ENCODE results near the gene GCSAM. TPM values are rescaled to one million over a fixed set of nuclear protein-coding genes. Genes with fewer than 3 reads are reported as not detected.

GCSAM gene
- total and polyA plus RNA-seq, 2 experiments from 2014 or later: 0.86 TPM; not detected in 1

- Mint-ChIP-seq H3K27me3 (ENCODE audit: insufficient read depth, low read depth, poor library complexity) (peaks cover 1% of the 10 kb centered on the region), H3K4me1 (peaks cover 30% of the 10 kb centered on the region), H3K4me3 (no peak overlapping the region), H3K27ac (peak overlapping the region; percentile 54), H3K36me3 (ENCODE audit: low read depth) (no peaks in the 10 kb centered on the region; the same call in 2 of the 3 replicates), H3K9me3 (no peaks in the 10 kb centered on the region)
- DNase-seq (ENCODE audit: low spot score) (peak; percentile 50), ATAC-seq (peak; percentile 59)
- TF ChIP-seq CTCF (conservative IDR thresholded peaks at IDR 0.05; ENCODE audit: low read depth in 2 of 2) (no peak), ZNF114 (CRISPR knock-in tag; IDR thresholded peaks at IDR 0.05) (no peak), EZH2phosphoT487 (IDR thresholded peaks at IDR 0.05; ENCODE audit: unreplicated experiment) (no peak), STAT1 (IDR thresholded peaks at IDR 0.05; ENCODE audit: unreplicated experiment) (no peak), ZNF462 (CRISPR knock-in tag; IDR thresholded peaks at IDR 0.05) (no peak), REST (IDR thresholded peaks at IDR 0.05; ENCODE audit: unreplicated experiment) (no peak), CREB1 (CRISPR knock-in tag; IDR thresholded peaks at IDR 0.05; ENCODE audit: low read depth) (no peak), ZNF331 (CRISPR knock-in tag; IDR thresholded peaks at IDR 0.05; ENCODE audit: low read depth) (no peak), POLR2AphosphoS5 (IDR thresholded peaks at IDR 0.05; ENCODE audit: low read depth) (no peak), NANOG (IDR thresholded peaks at IDR 0.05; ENCODE audit: borderline replicate concordance) (no peak), ETS1 (IDR thresholded peaks at IDR 0.05) (no peak), EZH2 (IDR thresholded peaks at IDR 0.05; ENCODE audit: low read depth, unreplicated experiment) (no peak), JUNB (IDR thresholded peaks at IDR 0.05; ENCODE audit: unreplicated experiment) (no peak)
- Histone ChIP-seq H2AFZ (no peak overlapping the region), H3K4me3 (no peak overlapping the region), H3K4me2 (peak overlapping the region; percentile 40; the same call in 1 of the 2 replicates), H3K36me3 (ENCODE audit: insufficient read depth) (no peaks in the 10 kb centered on the region), H3F3A (replicated peaks; ENCODE audit: low read depth) (no peaks in the 10 kb centered on the region), H4K20me1 (replicated peaks; ENCODE audit: insufficient read depth) (peaks cover 3% of the 10 kb centered on the region; the same call in 1 of the 2 replicates), H3K27me3 (ENCODE audit: insufficient read depth) (no peaks in the 10 kb centered on the region), H3K79me2 (replicated peaks; ENCODE audit: insufficient read depth) (peaks cover 53% of the 10 kb centered on the region), H3K9me2 (ENCODE audit: insufficient read depth) (peaks cover 4% of the 10 kb centered on the region; the same call in 1 of the 2 replicates), H3K27ac (ENCODE audit: low read depth) (peak overlapping the region; percentile 63), H3K4me1 (ENCODE audit: insufficient read depth) (peaks cover 24% of the 10 kb centered on the region)
Observed at GRCh38 chr3:112092496-112093179, 40.4 kb downstream of the GCSAM start.

All from GM23338 (cell line).